CD14-positive monocyte (primary cell): ENCODE results near the gene TMEM187. TPM values are rescaled to one million over a fixed set of nuclear protein-coding genes. Genes with fewer than 3 reads are reported as not detected.

Experiments used
- DNase-seq, 3 donors: peaks; one replicate each; pipeline ENCODE4 v3.0.0-alpha.2; 2011 to 2022
- H2AFZ ChIP-seq: 2 replicates; pipeline ENCODE4 v1.6.0; 2012; ENCODE audit warnings: mild to moderate bottlenecking, low read depth, low read length, inconsistent platforms; ENCODE audit not compliant: insufficient read depth, poor library complexity, severe bottlenecking
- H3K27ac ChIP-seq, 2 donors: 1 replicate in 1 of 2; 2 replicates in 1 of 2; pipeline ENCODE4 v1.5.1; 2012 to 2013; ENCODE audit warnings: low read length in 2 of 2, control low read depth in 1 of 2, inconsistent platforms in 1 of 2, low read depth in 1 of 2, mild to moderate bottlenecking in 1 of 2
- H3K27me3 ChIP-seq, 2 donors: one replicate each; pipeline versions ENCODE4 v1.6.0 to v1.6.1; 2011 to 2013; ENCODE audit warnings: low read length in 2 of 2; ENCODE audit not compliant: control insufficient read depth in 2 of 2, insufficient read depth in 2 of 2
- H3K36me3 ChIP-seq, 2 donors: replicated peaks in 1 of 2; 1 replicate in 1 of 2; 2 replicates in 1 of 2; pipeline versions ENCODE4 v1.5.1 to v1.6.1; 2012 to 2013; ENCODE audit warnings: low read length in 2 of 2, control low read depth in 1 of 2, inconsistent platforms in 1 of 2, mild to moderate bottlenecking in 1 of 2; ENCODE audit not compliant: insufficient read depth in 2 of 2, control insufficient read depth in 1 of 2
- H3K4me1 ChIP-seq, 2 donors: 1 replicate in 1 of 2; 2 replicates in 1 of 2; pipeline versions ENCODE4 v1.5.1 to v1.6.1; 2012 to 2013; ENCODE audit warnings: low read length in 2 of 2, control low read depth in 1 of 2, inconsistent platforms in 1 of 2, mild to moderate bottlenecking in 1 of 2, moderate library complexity in 1 of 2; ENCODE audit not compliant: insufficient read depth in 2 of 2, control insufficient read depth in 1 of 2
- H3K4me2 ChIP-seq: replicated peaks from 2 replicates; pipeline ENCODE3; 2012; ENCODE audit warnings: low read length, moderate library complexity, mild to moderate bottlenecking; ENCODE audit not compliant: poor library complexity, severe bottlenecking; ENCODE audit errors: extremely low read depth
- H3K4me3 ChIP-seq, 3 experiments: fragments of 200-600 bp in 1 of 3; sonication (generic) in 1 of 3; replicated peaks in 1 of 3; 1 replicate in 2 of 3; 2 replicates in 1 of 3; pipeline ENCODE4 v1.5.1; 2011 to 2013; ENCODE audit warnings: low read length in 3 of 3, mild to moderate bottlenecking in 3 of 3, control low read depth in 2 of 3, low read depth in 2 of 3, inconsistent platforms in 1 of 3, moderate library complexity in 1 of 3
- H3K79me2 ChIP-seq: 2 replicates; pipeline ENCODE4 v1.6.0; 2012; ENCODE audit warnings: mild to moderate bottlenecking, control low read depth, inconsistent platforms, low read length, moderate library complexity; ENCODE audit not compliant: insufficient read depth
- H3K9ac ChIP-seq: 2 replicates; pipeline ENCODE4 v1.6.0; 2017; ENCODE audit warnings: low read length, mild to moderate bottlenecking; ENCODE audit not compliant: insufficient read depth, poor library complexity, severe bottlenecking
- H3K9me3 ChIP-seq, 2 donors: replicated peaks in 1 of 2; 1 replicate in 1 of 2; 2 replicates in 1 of 2; pipeline versions ENCODE4 v1.5.1 to v1.6.1; 2012 to 2013; ENCODE audit warnings: low read length in 2 of 2, control low read depth in 1 of 2; ENCODE audit not compliant: control insufficient read depth in 1 of 2, insufficient read depth in 1 of 2
- H4K20me1 ChIP-seq: 2 replicates; pipeline ENCODE4 v1.6.0; 2012; ENCODE audit warnings: mild to moderate bottlenecking, low read length, control low read depth, moderate library complexity; ENCODE audit not compliant: insufficient read depth
- H3K27ac Mint-ChIP-seq, 7 donors: one replicate each; pipeline ENCODE4 v1.8.0; 2020; ENCODE audit warnings: mild to moderate bottlenecking in 7 of 7, mixed read lengths in 7 of 7, moderate library complexity in 6 of 7, inconsistent platforms in 2 of 7
- H3K27me3 Mint-ChIP-seq, 3 donors: one replicate each; pipeline ENCODE4 v1.8.0; 2021 to 2022; ENCODE audit warnings: low read depth in 3 of 3, mild to moderate bottlenecking in 3 of 3, mixed read lengths in 3 of 3, moderate library complexity in 3 of 3, inconsistent platforms in 1 of 3
- H3K36me3 Mint-ChIP-seq, 2 donors: one replicate each; pipeline ENCODE4 v1.8.0; 2020; ENCODE audit warnings: mixed read lengths in 2 of 2, inconsistent platforms in 1 of 2, mild to moderate bottlenecking in 1 of 2
- H3K4me1 Mint-ChIP-seq: one replicate; pipeline ENCODE4 v1.8.0; 2020; ENCODE audit warnings: mild to moderate bottlenecking, mixed read lengths
- H3K4me3 Mint-ChIP-seq, 2 donors: one replicate each; pipeline ENCODE4 v1.8.0; 2020; ENCODE audit warnings: mild to moderate bottlenecking in 2 of 2, mixed read lengths in 2 of 2, moderate library complexity in 1 of 2
- H3K9me3 Mint-ChIP-seq, 7 donors: one replicate each; pipeline ENCODE4 v1.8.0; 2020 to 2022; ENCODE audit warnings: mixed read lengths in 7 of 7, mild to moderate bottlenecking in 6 of 7, moderate library complexity in 6 of 7, inconsistent platforms in 2 of 7
- CTCF ChIP-seq: fragments of 200-600 bp; IDR thresholded peaks from one replicate; pipeline ENCODE4 v1.8.0; 2022; ENCODE audit warnings: antibody characterized with exemption, mild to moderate bottlenecking
- WGBS: methylation state at CpG from one replicate; pipeline ENCODE4 v1.1.5; 2013; ENCODE audit warnings: missing lambda C conversion rate; ENCODE audit not compliant: insufficient coverage; 5-methylcytosine and 5-hydroxymethylcytosine counted together
- intact Hi-C, 2 donors: fragments of 100-400 bp; cut with micrococcal nuclease; formaldehyde crosslinking; loops; one replicate each; pipeline versions ENCODE4 v1.15.0 to v1.15.1; 2023
- polyA plus RNA-seq, 3 donors: library from polyadenylated mRNA; depleted of rRNA in 1 of 3; unstranded in 2 of 3; stranded (reverse) in 1 of 3; fragments of 300-500 nt in 2 of 3; fragments of >200 nt in 1 of 3; fragmentation: Illumina TruSeq in 2 of 3; gene quantifications; 1 replicate in 2 of 3; 2 replicates in 1 of 3; pipeline ENCODE4 v1.2.3, GENCODE V29; 2012 to 2021

Gene TMEM187
- polyA plus RNA-seq, 3 donors, result 2.8 to 10.3 (median 4.9) TPM

- H3K4me1 ChIP-seq, result peaks cover 31 to 36% of the 10 kb centered on the region in 2 donors
- Mint-ChIP-seq H3K4me3 (peak overlapping the region; percentile 79 to 88), H3K27ac (peak overlapping the region in 5 of 7 donors; percentile 11 to 84 (median 60)), H3K9me3 (peaks cover 0 to 14% (median 2%) of the 10 kb centered on the region in 7 donors), H3K36me3 (peaks cover 23 to 43% of the 10 kb centered on the region in 2 donors), H3K27me3 (peaks cover 0 to 47% (median 2%) of the 10 kb centered on the region in 3 donors), H3K4me1 (peaks cover 23% of the 10 kb centered on the region)
- no peak overlapping the region for H2AFZ ChIP-seq
- intact Hi-C loops, result no loop called here
- no peak for TF ChIP-seq CTCF
- peak overlapping the region; percentile 45 for H3K9ac ChIP-seq
- H3K36me3 ChIP-seq, result peaks cover 34 to 43% of the 10 kb centered on the region in 2 donors
- H3K4me3 ChIP-seq, result peak overlapping the region in 2 of 3 experiments; percentile 66 to 85
- H3K9me3 ChIP-seq, result no peaks in the 10 kb centered on the region
- peak in 2 of 3 donors; percentile 12 to 28 for DNase-seq
- peak overlapping the region in 1 of 2 donors; percentile 48 for H3K27ac ChIP-seq
- H3K79me2 ChIP-seq, result peaks cover 41% of the 10 kb centered on the region
- peaks cover 75% of the 10 kb centered on the region for H4K20me1 ChIP-seq
- peak overlapping the region; percentile 94 for H3K4me2 ChIP-seq
- 75% methylated on average over 2 of the region's 7 CpGs for WGBS
- peaks cover 0 to 3% of the 10 kb centered on the region in 2 donors for H3K27me3 ChIP-seq
These were observed 38.8 kb upstream of the TMEM187 start for GRCh38 chrX:153933748-153934147.

GRCh38 chrX:153934148-153934761 lies 38.3 kb upstream of the TMEM187 start:
- intact Hi-C loops, result no loop called here
- Histone ChIP-seq H2AFZ (peak overlapping the region; percentile 46), H3K36me3 (peaks cover 36 to 47% of the 10 kb centered on the region in 2 donors), H3K9me3 (no peaks in the 10 kb centered on the region), H3K4me3 (peak overlapping the region; percentile 65 to 85 (median 66)), H3K4me1 (peaks cover 26 to 31% of the 10 kb centered on the region in 2 donors), H4K20me1 (peaks cover 74% of the 10 kb centered on the region), H3K27ac (peak overlapping the region in 1 of 2 donors; percentile 48), H3K9ac (peak overlapping the region; percentile 45), H3K27me3 (peaks cover 0 to 3% of the 10 kb centered on the region in 2 donors), H3K4me2 (peak overlapping the region; percentile 94), H3K79me2 (peaks cover 41% of the 10 kb centered on the region)
- peaks cover 19% of the 10 kb centered on the region for H3K4me1 Mint-ChIP-seq
- no peak for DNase-seq
- TF ChIP-seq CTCF, result no peak
- 0% methylated on average over 27 of the region's 33 CpGs for WGBS
- H3K27ac Mint-ChIP-seq, result peak overlapping the region; percentile 11 to 84 (median 61)
- H3K4me3 Mint-ChIP-seq, result peak overlapping the region; percentile 79 to 88
- H3K36me3 Mint-ChIP-seq, result peaks cover 24 to 45% of the 10 kb centered on the region in 2 donors
- peaks cover 0 to 50% (median 2%) of the 10 kb centered on the region in 3 donors for H3K27me3 Mint-ChIP-seq
- peaks cover 0 to 14% (median 2%) of the 10 kb centered on the region in 7 donors for H3K9me3 Mint-ChIP-seq
